A549 (cell line): ENCODE results near the gene BMI1. TPM values are rescaled to one million over a fixed set of nuclear protein-coding genes. Genes with fewer than 3 reads are reported as not detected.

Experiments used
- ATAC-seq, 2 experiments: fragments of 200-7000 bp in 1 of 2; fragments of >200 bp in 1 of 2; cut with Nextera tagmentation in 1 of 2; cut with Tn5 transposase in 1 of 2; 3 replicates each; pipeline versions ENCODE4 v1.8.0 to v1.9.1; 2018 to 2020; ENCODE audit warnings: mild to moderate bottlenecking in 1 of 2, moderate library complexity in 1 of 2
- CTCF ChIA-PET: fragments of 300-600 bp; sonication (Branson Sonifier 250); formaldehyde crosslinking; extraction: SDS; loops from one replicate; lab custom pipeline; 2021; ENCODE audit warnings: antibody characterized with exemption, inconsistent platforms; lab: Yijun Ruan, JAX
- POLR2A ChIA-PET: fragments of 350-600 bp; formaldehyde crosslinking; extraction: SDS; loops from one replicate; lab custom pipeline; 2021; ENCODE audit warnings: antibody characterized with exemption, inconsistent platforms; lab: Yijun Ruan, JAX
- DNase-seq, 2 experiments: peaks; one replicate each; pipeline versions ENCODE4 v3.0.0 to v3.0.0-alpha.2; 2011 to 2016; ENCODE audit warnings: low read depth in 1 of 2, low spot score in 1 of 2
- FAIRE-seq: peaks from 2 replicates; lab custom pipeline; 2011; peaks lifted over from hg19 to GRCh38; lab: Jason Lieb, UNC
- H3K27ac ChIP-seq, 2 experiments: fragments of >200 bp; sonication (Bioruptor Twin); formaldehyde crosslinking; 3 replicates each; pipeline ENCODE4 v1.5.1; 2016 to 2017
- H3K4me1 ChIP-seq: fragments of >200 bp; sonication (Bioruptor Twin); formaldehyde crosslinking; 3 replicates; pipeline ENCODE4 v1.6.1; 2016
- H3K4me2 ChIP-seq: fragments of >200 bp; sonication (Bioruptor Twin); formaldehyde crosslinking; 3 replicates; pipeline ENCODE4 v1.6.1; 2016
- H3K4me3 ChIP-seq: fragments of >200 bp; sonication (Bioruptor Twin); formaldehyde crosslinking; 3 replicates; pipeline ENCODE4 v1.5.1; 2016
- H3K9me3 ChIP-seq: fragments of >200 bp; sonication (Bioruptor Twin); formaldehyde crosslinking; 3 replicates; pipeline ENCODE4 v1.6.1; 2016
- BCL3 ChIP-seq: fragments of >200 bp; sonication (Bioruptor Twin); formaldehyde crosslinking; IDR thresholded peaks from 3 replicates; pipeline ENCODE4 v1.6.1; 2016
- CBX8 ChIP-seq: fragments of 200-600 bp; sonication (generic); IDR thresholded peaks from 2 replicates; pipeline ENCODE4 v1.6.1; 2016
- CTCF ChIP-seq: fragments of >200 bp; sonication (Bioruptor Twin); formaldehyde crosslinking; IDR thresholded peaks from 3 replicates; pipeline ENCODE4 v1.5.1; 2016
- E2F6 ChIP-seq: IDR thresholded peaks from 2 replicates; pipeline ENCODE4 v1.6.1; 2012; ENCODE audit warnings: low read depth, borderline replicate concordance
- HDAC2 ChIP-seq: fragments of 200-600 bp; sonication (generic); IDR thresholded peaks from 2 replicates; pipeline ENCODE4 v1.6.1; 2016
- HES2 ChIP-seq: fragments of >200 bp; sonication (Bioruptor Twin); formaldehyde crosslinking; IDR thresholded peaks from 2 replicates; pipeline ENCODE4 v1.6.1; 2016
- HEYL ChIP-seq: fragments of 250-450 bp; sonication (Bioruptor Pico); IDR thresholded peaks from 2 replicates; pipeline ENCODE4 v1.8.0; 2021; ENCODE audit warnings: mild to moderate bottlenecking, moderate library complexity
- HMGXB4 ChIP-seq: fragments of 250-450 bp; sonication (Bioruptor Pico); IDR thresholded peaks from 2 replicates; pipeline ENCODE4 v1.5.0; 2021; ENCODE audit warnings: mild to moderate bottlenecking, moderate library complexity, borderline replicate concordance
- JUN ChIP-seq, 2 experiments: fragments of >200 bp; sonication (Bioruptor Twin); formaldehyde crosslinking; IDR thresholded peaks; 2 replicates in 1 of 2; 3 replicates in 1 of 2; pipeline ENCODE4 v1.6.1; 2016 to 2017
- MAFK ChIP-seq: fragments of 450-650 bp; IDR thresholded peaks from 2 replicates; pipeline ENCODE4 v1.6.1; 2014; ENCODE audit not compliant: partially characterized antibody
- PHF8 ChIP-seq: fragments of 200-600 bp; sonication (generic); IDR thresholded peaks from 2 replicates; pipeline ENCODE4 v1.6.1; 2016; ENCODE audit warnings: low read depth, mild to moderate bottlenecking, antibody characterized with exemption, moderate library complexity, borderline replicate concordance
- REST ChIP-seq: fragments of 200-600 bp; sonication (generic); IDR thresholded peaks from 2 replicates; pipeline ENCODE4 v1.6.1; 2016; ENCODE audit warnings: antibody characterized with exemption, mild to moderate bottlenecking, moderate library complexity
- RFX5 ChIP-seq: fragments of 450-650 bp; IDR thresholded peaks from 2 replicates; pipeline ENCODE4 v1.7.1; 2014; ENCODE audit warnings: antibody characterized with exemption, mild to moderate bottlenecking, moderate library complexity
- RNF2 ChIP-seq: fragments of 200-600 bp; sonication (generic); IDR thresholded peaks from 2 replicates; pipeline ENCODE4 v1.6.1; 2016; ENCODE audit warnings: low read depth, mild to moderate bottlenecking, antibody characterized with exemption, moderate library complexity, borderline replicate concordance
- SREBF2 ChIP-seq: fragments of 450-650 bp; IDR thresholded peaks from 2 replicates; pipeline ENCODE4 v1.6.1; 2014; ENCODE audit warnings: mild to moderate bottlenecking, moderate library complexity
- USF2 ChIP-seq: fragments of 450-650 bp; IDR thresholded peaks from 2 replicates; pipeline ENCODE4 v1.6.1; 2014; ENCODE audit warnings: antibody characterized with exemption
- ZSCAN20 ChIP-seq: fragments of 250-450 bp; sonication (Bioruptor Pico); IDR thresholded peaks from 2 replicates; pipeline ENCODE4 v1.8.0; 2022; ENCODE audit warnings: mild to moderate bottlenecking, moderate library complexity
- WGBS: methylation state at CpG from one replicate; pipeline ENCODE4 v1.1.6; 2017; ENCODE audit errors: missing lambda C conversion rate; 5-methylcytosine and 5-hydroxymethylcytosine counted together
- polyA plus RNA-seq, 4 experiments: library from polyadenylated mRNA; depleted of rRNA in 3 of 4; stranded (reverse); fragments of >200 nt; fragmentation: RNase III in 1 of 4; extraction: RNeasy Plus Mini Kit Qiagen cat#74134 plus additional on column Dnase treatment in 1 of 4; gene quantifications; 2 replicates in 3 of 4; 3 replicates in 1 of 4; pipeline ENCODE4 v1.2.3, GENCODE V29; 2011 to 2017

Gene BMI1
- polyA plus RNA-seq, 2 of the 4 experiments (the other 2 are of a cell fraction): 44.4 to 77.3 TPM

GRCh38 chr10:22338931-22339330 lies 18.0 kb downstream of the BMI1 start (continued):
- no peak for TF ChIP-seq USF2
- no peak for TF ChIP-seq RFX5
- TF ChIP-seq BCL3: no peak

GRCh38 chr10:22339761-22340328 lies 18.9 kb downstream of the BMI1 start:
- 3% methylated on average over 13 of the region's 13 CpGs for WGBS
- FAIRE-seq (no peak), DNase-seq (no peak), ATAC-seq (peak; percentile 16 to 43; a peak in 3 of 6 replicates)
- peak overlapping the region; percentile 92 to 99; a peak in 4 of 6 replicates for H3K27ac ChIP-seq
- ChIA-PET CTCF (interaction anchor here (0.6 to 1.4 kb wide), 8 partner anchors 8 to 1066 kb away, joined by 3 to 6 read pairs (median 4); no protein-coding TSS in a partner anchor), POLR2A (interaction anchor here (0.6 to 2.3 kb wide), 18 partner anchors 8 to 844 kb away, joined by 3 to 21 read pairs (median 5); partner anchors contain the start of genes COMMD3 and DNAJC1)
- 0 out of 2 replicates have a peak, but pooled peaks have one; percentile 73 for TF ChIP-seq RNF2
- no peak for TF ChIP-seq HDAC2
- TF ChIP-seq CBX8: peak; percentile 77; the same call in 1 of the 2 replicates
- no peak for TF ChIP-seq SREBF2
- peak overlapping the region; percentile 73 for H3K4me3 ChIP-seq
- H3K9me3 ChIP-seq: no peaks in the 10 kb centered on the region
- peak overlapping the region; percentile 93 for H3K4me2 ChIP-seq
- H3K4me1 ChIP-seq: peaks cover 17% of the 10 kb centered on the region; the same call in 1 of the 3 replicates

GRCh38 chr10:22340329-22341189 lies 19.7 kb downstream of the BMI1 start:
- peak overlapping the region; percentile 92 to 99 for H3K27ac ChIP-seq
- ATAC-seq: peak; percentile 79 to 81
- ChIA-PET CTCF (interaction anchor here (0.5 to 1.5 kb wide), 8 partner anchors 9 to 644 kb away, joined by 3 to 4 read pairs (median 3); no protein-coding TSS in a partner anchor), POLR2A (interaction anchor here (0.6 to 2.3 kb wide), 18 partner anchors 9 to 845 kb away, joined by 3 to 21 read pairs (median 5); partner anchors contain the start of genes COMMD3 and DNAJC1)
- H3K9me3 ChIP-seq: no peaks in the 10 kb centered on the region
- peaks cover 15% of the 10 kb centered on the region; the same call in 1 of the 3 replicates for H3K4me1 ChIP-seq
- H3K4me2 ChIP-seq: peak overlapping the region; percentile 93
- DNase-seq: peak; percentile 76 to 85
- peak overlapping the region; percentile 73 for H3K4me3 ChIP-seq
- no peak for FAIRE-seq
- under 1% methylated on average over 31 of the region's 98 CpGs for WGBS
- TF ChIP-seq HDAC2: no peak
- TF ChIP-seq REST: no peak
- no peak for TF ChIP-seq HEYL (CRISPR knock-in tag)
- TF ChIP-seq MAFK: peak; percentile 46
- no peak for TF ChIP-seq HES2
- TF ChIP-seq ZSCAN20 (CRISPR knock-in tag): no peak
- TF ChIP-seq E2F6: peak; percentile 66; the same call in 1 of the 2 replicates
- peak; percentile 95 for TF ChIP-seq HMGXB4 (CRISPR knock-in tag)
- TF ChIP-seq PHF8: peak; percentile 100
- peak; percentile 59 to 67; a peak in 4 of 5 replicates for TF ChIP-seq JUN (IDR thresholded peaks at IDR 0.05)
- TF ChIP-seq CTCF: 0 out of 3 replicates have a peak, but pooled peaks have one; percentile 2
- peak; percentile 59; the same call in 2 of the 3 replicates for TF ChIP-seq BCL3
